ENCODE results near the gene CNTNAP4. TPM values are rescaled to one million over a fixed set of nuclear protein-coding genes. Genes with fewer than 3 reads are reported as not detected.

The CNTNAP4 gene
- polyA plus RNA-seq, 1 donor (not counting 4 experiments of a cell fraction or from before 2014, with no cell fraction given), result 0.08 TPM

DNA sequence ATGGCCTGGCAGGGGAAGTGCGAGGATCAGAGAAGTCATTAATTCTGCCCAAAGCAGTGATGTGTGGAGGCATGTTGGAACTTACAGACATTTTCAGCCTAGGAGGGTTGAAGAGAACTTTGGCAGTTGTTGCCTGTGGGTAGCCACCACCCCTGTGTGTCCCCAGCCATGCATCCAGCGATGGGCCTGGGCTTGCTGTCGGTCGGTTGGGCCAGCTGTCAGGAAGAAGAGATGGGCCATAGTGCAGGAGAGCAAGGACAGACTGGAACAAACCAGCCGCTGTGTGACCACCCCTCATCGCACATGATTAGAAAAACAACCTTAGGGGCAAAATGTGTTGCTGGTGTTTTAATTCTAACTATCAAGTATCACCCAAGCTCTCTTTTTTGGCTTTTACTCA is 173.7 kb downstream of the CNTNAP4 start:
- Histone ChIP-seq H3K27me3 (ENCODE audit: control insufficient read depth, extremely low read depth, insufficient read depth, low read length) (no peaks in the 10 kb centered on the region), H3K27ac (ENCODE audit: control insufficient read depth, insufficient read depth, low read length) (no peak overlapping the region), H3K9me3 (ENCODE audit: control insufficient read depth, low read depth, low read length) (no peaks in the 10 kb centered on the region), H3K4me3 (ENCODE audit: control insufficient read depth in 2 of 3, extremely low read depth in 1 of 3, insufficient read depth in 2 of 3, low read depth in 1 of 3, low read length in 3 of 3) (no peak overlapping the region), H4K20me1 (ENCODE audit: control insufficient read depth, extremely low read depth, insufficient read depth, low read length) (no peaks in the 10 kb centered on the region), H2AFZ (ENCODE audit: control insufficient read depth, low read length) (no peak overlapping the region), H3K36me3 (ENCODE audit: control insufficient read depth in 2 of 2, extremely low read depth in 1 of 2, insufficient read depth in 2 of 2, low read length in 2 of 2) (no peaks in the 10 kb centered on the region), H3K9me1 (ENCODE audit: control insufficient read depth, extremely low read depth, insufficient read depth, low read length) (no peaks in the 10 kb centered on the region), H3K79me2 (ENCODE audit: control insufficient read depth, insufficient read depth, low read length) (no peaks in the 10 kb centered on the region), H3K4me1 (ENCODE audit: control insufficient read depth, extremely low read depth, insufficient read depth, low read length) (no peaks in the 10 kb centered on the region), H3K9ac (ENCODE audit: control insufficient read depth, extremely low read depth, insufficient read depth, low read length) (no peak overlapping the region), H3K4me2 (ENCODE audit: control insufficient read depth, extremely low read depth, insufficient read depth, low read depth, low read length) (no peak overlapping the region)
- dilution Hi-C loops (cut with MboI; ENCODE audit: extremely low pct_ligation_motif_present, low sequenced_read_pairs), result no loop called here
- no peak for TF ChIP-seq EZH2 (IDR thresholded peaks at IDR 0.05; ENCODE audit: low read length)
- TF ChIP-seq, protein P1, sequence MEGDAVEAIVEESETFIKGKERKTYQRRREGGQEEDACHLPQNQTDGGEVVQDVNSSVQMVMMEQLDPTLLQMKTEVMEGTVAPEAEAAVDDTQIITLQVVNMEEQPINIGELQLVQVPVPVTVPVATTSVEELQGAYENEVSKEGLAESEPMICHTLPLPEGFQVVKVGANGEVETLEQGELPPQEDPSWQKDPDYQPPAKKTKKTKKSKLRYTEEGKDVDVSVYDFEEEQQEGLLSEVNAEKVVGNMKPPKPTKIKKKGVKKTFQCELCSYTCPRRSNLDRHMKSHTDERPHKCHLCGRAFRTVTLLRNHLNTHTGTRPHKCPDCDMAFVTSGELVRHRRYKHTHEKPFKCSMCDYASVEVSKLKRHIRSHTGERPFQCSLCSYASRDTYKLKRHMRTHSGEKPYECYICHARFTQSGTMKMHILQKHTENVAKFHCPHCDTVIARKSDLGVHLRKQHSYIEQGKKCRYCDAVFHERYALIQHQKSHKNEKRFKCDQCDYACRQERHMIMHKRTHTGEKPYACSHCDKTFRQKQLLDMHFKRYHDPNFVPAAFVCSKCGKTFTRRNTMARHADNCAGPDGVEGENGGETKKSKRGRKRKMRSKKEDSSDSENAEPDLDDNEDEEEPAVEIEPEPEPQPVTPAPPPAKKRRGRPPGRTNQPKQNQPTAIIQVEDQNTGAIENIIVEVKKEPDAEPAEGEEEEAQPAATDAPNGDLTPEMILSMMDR (optimal IDR thresholded peaks at IDR 0.05 in 1 of 3, IDR thresholded peaks at IDR 0.05 in 1 of 3, conservative IDR thresholded peaks at IDR 0.05 in 1 of 3; ENCODE audit: extremely low read depth in 1 of 3, insufficient read depth in 2 of 3, low read length in 3 of 3), result no peak
- FAIRE-seq (no peak), DNase-seq (ENCODE audit: low read depth, low spot score) (no peak)

DNA sequence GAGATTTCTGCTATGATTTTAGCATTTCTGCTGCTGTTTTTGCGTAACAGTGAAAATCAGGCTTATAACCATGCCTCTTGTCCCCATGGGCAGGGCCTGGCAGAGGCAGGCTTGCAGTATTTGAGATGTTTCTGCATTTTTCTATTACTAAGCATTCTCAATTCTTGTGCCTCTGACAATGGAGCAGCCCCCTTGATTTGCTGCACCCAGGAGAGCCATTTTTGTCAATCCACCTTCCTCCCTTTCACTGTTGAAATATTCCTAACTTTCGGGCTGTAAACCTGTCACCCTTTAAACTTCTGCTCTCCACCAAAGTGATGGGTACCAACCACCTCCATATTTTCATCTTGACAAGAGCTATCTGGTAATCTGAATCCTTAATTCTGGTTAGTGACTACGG is 178.1 kb downstream of the CNTNAP4 start:
- H3K9me3 ChIP-seq (ENCODE audit: control insufficient read depth, low read depth, low read length), result no peaks in the 10 kb centered on the region
- no peaks in the 10 kb centered on the region for H3K4me1 ChIP-seq (ENCODE audit: control insufficient read depth, extremely low read depth, insufficient read depth, low read length)
- H3K4me2 ChIP-seq (ENCODE audit: control insufficient read depth, extremely low read depth, insufficient read depth, low read depth, low read length), result no peak overlapping the region
- H4K20me1 ChIP-seq (ENCODE audit: control insufficient read depth, extremely low read depth, insufficient read depth, low read length), result no peaks in the 10 kb centered on the region
- H3K9ac ChIP-seq (ENCODE audit: control insufficient read depth, extremely low read depth, insufficient read depth, low read length), result no peak overlapping the region
- dilution Hi-C loops (cut with MboI; ENCODE audit: extremely low pct_ligation_motif_present, low sequenced_read_pairs), result no loop called here
- no peak overlapping the region for H2AFZ ChIP-seq (ENCODE audit: control insufficient read depth, low read length)
- no peak overlapping the region for H3K27ac ChIP-seq (ENCODE audit: control insufficient read depth, insufficient read depth, low read length)
- no peaks in the 10 kb centered on the region for H3K36me3 ChIP-seq (ENCODE audit: control insufficient read depth in 2 of 2, extremely low read depth in 1 of 2, insufficient read depth in 2 of 2, low read length in 2 of 2)
- FAIRE-seq (no peak), DNase-seq (ENCODE audit: low read depth, low spot score) (no peak)
- no peak overlapping the region for H3K4me3 ChIP-seq (ENCODE audit: control insufficient read depth in 2 of 3, extremely low read depth in 1 of 3, insufficient read depth in 2 of 3, low read depth in 1 of 3, low read length in 3 of 3)
- no peaks in the 10 kb centered on the region for H3K79me2 ChIP-seq (ENCODE audit: control insufficient read depth, insufficient read depth, low read length)
- TF ChIP-seq EZH2 (IDR thresholded peaks at IDR 0.05; ENCODE audit: low read length), result no peak
- TF ChIP-seq, protein P1 (optimal IDR thresholded peaks at IDR 0.05 in 1 of 3, IDR thresholded peaks at IDR 0.05 in 1 of 3, conservative IDR thresholded peaks at IDR 0.05 in 1 of 3; ENCODE audit: extremely low read depth in 1 of 3, insufficient read depth in 2 of 3, low read length in 3 of 3), result no peak
- no peaks in the 10 kb centered on the region for H3K9me1 ChIP-seq (ENCODE audit: control insufficient read depth, extremely low read depth, insufficient read depth, low read length)
- H3K27me3 ChIP-seq (ENCODE audit: control insufficient read depth, extremely low read depth, insufficient read depth, low read length), result no peaks in the 10 kb centered on the region

Measured in keratinocyte (primary cell).